ENCODE measurements around the gene TRAFD1.

GRCh38 chr12:112096070-112096469 lies 29.3 kb upstream of the TRAFD1 start:
- TF ChIP-seq FOXM1 (IDR thresholded peaks at IDR 0.05; ENCODE audit: borderline replicate concordance) (no peak), SP1 (IDR thresholded peaks at IDR 0.05) (no peak), PKNOX1 (IDR thresholded peaks at IDR 0.05) (no peak), ELF4 (IDR thresholded peaks at IDR 0.05) (no peak), NFRKB (IDR thresholded peaks at IDR 0.05) (no peak), ZNF384 (IDR thresholded peaks at IDR 0.05) (no peak), TARDBP (IDR thresholded peaks at IDR 0.05) (no peak), FOXA1 (IDR thresholded peaks at IDR 0.05) (no peak), HDGF (IDR thresholded peaks at IDR 0.05; ENCODE audit: borderline replicate concordance) (no peak), SUZ12 (IDR thresholded peaks at IDR 0.05) (no peak)

Data from HEK293T (cell line).